Liver (tissue), 9 donors: ENCODE measurements around the gene CXCL11. TPM values are rescaled to one million over a fixed set of nuclear protein-coding genes. Genes with fewer than 3 reads are reported as not detected.
"Not testable (repeated sequence)": the region's sequence is repeated elsewhere in the genome, so short reads cannot be mapped to it uniquely, and the experiment has no call there.

Experiments used
- DNase-seq: peaks from one replicate; pipeline ENCODE4 v3.0.0-alpha.2; 2017; ENCODE audit warnings: low spot score
- H3K27ac ChIP-seq, 2 donors: one replicate each; pipeline ENCODE4 v1.7.0; 2013; ENCODE audit warnings: inconsistent platforms in 2 of 2, low read length in 2 of 2, control low read depth in 1 of 2, low read depth in 1 of 2, mild to moderate bottlenecking in 1 of 2
- H3K27me3 ChIP-seq, 4 donors: one replicate each; pipeline versions ENCODE4 v1.6.1 to v1.7.0; 2013; ENCODE audit warnings: low read length in 3 of 4, inconsistent platforms in 1 of 4, mild to moderate bottlenecking in 1 of 4, moderate library complexity in 1 of 4; ENCODE audit not compliant: control insufficient read depth in 4 of 4, insufficient read depth in 4 of 4
- H3K36me3 ChIP-seq, 4 donors: one replicate each; pipeline versions ENCODE4 v1.6.1 to v1.7.0; 2013; ENCODE audit warnings: low read length in 3 of 4, mild to moderate bottlenecking in 3 of 4, low read depth in 1 of 4, moderate library complexity in 1 of 4; ENCODE audit not compliant: control insufficient read depth in 4 of 4, insufficient read depth in 3 of 4
- H3K4me1 ChIP-seq, 4 donors: one replicate each; pipeline versions ENCODE4 v1.6.1 to v1.7.0; 2013; ENCODE audit warnings: low read length in 3 of 4, mild to moderate bottlenecking in 3 of 4, moderate library complexity in 1 of 4; ENCODE audit not compliant: control insufficient read depth in 4 of 4, insufficient read depth in 4 of 4
- H3K4me3 ChIP-seq, 3 donors: one replicate each; pipeline versions ENCODE4 v1.6.1 to v1.7.0; 2013; ENCODE audit warnings: low read length in 3 of 3, control low read depth in 1 of 3, low read depth in 1 of 3, mild to moderate bottlenecking in 1 of 3
- H3K9ac ChIP-seq, 2 donors: one replicate each; pipeline ENCODE4 v1.7.0; 2013; ENCODE audit warnings: low read length in 2 of 2, mild to moderate bottlenecking in 2 of 2, moderate library complexity in 2 of 2, control low read depth in 1 of 2, low read depth in 1 of 2
- H3K9me3 ChIP-seq, 4 donors: one replicate each; pipeline versions ENCODE4 v1.6.1 to v1.7.0; 2013; ENCODE audit warnings: low read length in 3 of 4; ENCODE audit not compliant: control insufficient read depth in 4 of 4
- EGR1 ChIP-seq, 2 donors: IDR thresholded peaks; 2 replicates each; pipeline ENCODE4 v1.6.1; 2016 to 2018; ENCODE audit warnings: antibody characterized with exemption in 2 of 2, low read depth in 2 of 2
- FOXA1 ChIP-seq: IDR thresholded peaks from 2 replicates; pipeline ENCODE4 v1.6.1; 2016; ENCODE audit warnings: antibody characterized with exemption
- FOXA2 ChIP-seq: IDR thresholded peaks from 2 replicates; pipeline ENCODE4 v1.6.1; 2016; ENCODE audit warnings: antibody characterized with exemption
- GABPA ChIP-seq, 2 donors: IDR thresholded peaks in 1 of 2; conservative IDR thresholded peaks in 1 of 2; 2 replicates each; pipeline ENCODE4 v1.6.1; 2016; ENCODE audit warnings: antibody characterized with exemption in 2 of 2, mild to moderate bottlenecking in 1 of 2, moderate library complexity in 1 of 2
- HNF4A ChIP-seq, 2 donors: conservative IDR thresholded peaks; 2 replicates each; pipeline ENCODE4 v1.6.1; 2016; ENCODE audit warnings: antibody characterized with exemption in 2 of 2, mild to moderate bottlenecking in 2 of 2
- HNF4G ChIP-seq: IDR thresholded peaks from 2 replicates; pipeline ENCODE4 v1.6.1; 2016; ENCODE audit warnings: antibody characterized with exemption
- JUND ChIP-seq, 2 donors: IDR thresholded peaks; 2 replicates each; pipeline ENCODE4 v1.6.1; 2016; ENCODE audit warnings: antibody characterized with exemption in 2 of 2
- NR2F2 ChIP-seq: IDR thresholded peaks from 2 replicates; pipeline ENCODE4 v1.6.1; 2016; ENCODE audit warnings: antibody characterized with exemption
- RAD21 ChIP-seq, 2 donors: IDR thresholded peaks; 2 replicates each; pipeline ENCODE4 v1.6.1; 2016; ENCODE audit warnings: antibody characterized with exemption in 2 of 2, mild to moderate bottlenecking in 2 of 2
- RXRA ChIP-seq, 2 donors: IDR thresholded peaks; 2 replicates each; pipeline ENCODE4 v1.6.1; 2017 to 2018; ENCODE audit warnings: antibody characterized with exemption in 2 of 2, mild to moderate bottlenecking in 1 of 2
- TAF1 ChIP-seq: conservative IDR thresholded peaks from 2 replicates; pipeline ENCODE4 v1.6.1; 2016; ENCODE audit warnings: antibody characterized with exemption, mild to moderate bottlenecking
- YY1 ChIP-seq: IDR thresholded peaks from 2 replicates; pipeline ENCODE4 v1.6.1; 2016; ENCODE audit warnings: antibody characterized with exemption, mild to moderate bottlenecking
- ZBTB33 ChIP-seq: IDR thresholded peaks from 2 replicates; pipeline ENCODE4 v1.6.1; 2016; ENCODE audit warnings: antibody characterized with exemption
- WGBS: extraction: QIAGEN DNeasy Blood & Tissue Kit; methylation state at CpG from one replicate; pipeline ENCODE4 v1.1.7; 2013; 5-methylcytosine and 5-hydroxymethylcytosine counted together
- polyA plus RNA-seq, 2 donors: library from polyadenylated mRNA; stranded (reverse) in 1 of 2; unstranded in 1 of 2; fragments of 200-250 nt in 1 of 2; fragments of >200 nt in 1 of 2; fragmentation: Nextera tagmentation in 1 of 2; extraction: Ambion mirVana in 1 of 2; gene quantifications; one replicate each; pipeline versions ENCODE4 v1.2.1 to v1.2.3, GENCODE V29; 2013 to 2015
- total RNA-seq, 2 donors: library from RNA; depleted of rRNA; stranded (reverse); fragments of >200 nt; gene quantifications; one replicate each; pipeline ENCODE4 v1.2.3, GENCODE V29; 2014
- TF ChIP-seq, protein P1 (sequence below): IDR thresholded peaks from 2 replicates; pipeline ENCODE4 v1.6.1; 2016; ENCODE audit warnings: antibody characterized with exemption
- TF ChIP-seq, protein P2 (sequence below): IDR thresholded peaks from 2 replicates; pipeline ENCODE4 v1.6.1; 2016; ENCODE audit warnings: antibody characterized with exemption
- TF ChIP-seq, protein P3 (sequence below): IDR thresholded peaks from 2 replicates; pipeline ENCODE4 v1.6.1; 2016; ENCODE audit warnings: antibody characterized with exemption, mild to moderate bottlenecking
- TF ChIP-seq, protein P4 (sequence below): fragments of 150-350 bp; IDR thresholded peaks from 2 replicates; pipeline ENCODE4 v1.5.1; 2017; ENCODE audit warnings: improper control_type of control experiment, low read depth, low read length; ENCODE audit not compliant: missing input control
- donor health status: healthy.
- donor health status: healthy.
- donor health status: healthy.
- donor health status: healthy.
- donor health status: healthy.

Gene CXCL11
- total and polyA plus RNA-seq, 4 donors: 0.27 to 0.79 TPM; not detected in 2

GRCh38 chr4:76044686-76045085, 8.8 kb upstream of the CXCL11 start:
- DNase-seq, H3K4me1 ChIP-seq, H3K36me3 ChIP-seq, H3K27ac ChIP-seq, H3K9ac ChIP-seq, H3K27me3 ChIP-seq, H3K4me3 ChIP-seq, H3K9me3 ChIP-seq: not testable (repeated sequence)
- 85% methylated on average over 4 of the region's 4 CpGs for WGBS

DNA sequence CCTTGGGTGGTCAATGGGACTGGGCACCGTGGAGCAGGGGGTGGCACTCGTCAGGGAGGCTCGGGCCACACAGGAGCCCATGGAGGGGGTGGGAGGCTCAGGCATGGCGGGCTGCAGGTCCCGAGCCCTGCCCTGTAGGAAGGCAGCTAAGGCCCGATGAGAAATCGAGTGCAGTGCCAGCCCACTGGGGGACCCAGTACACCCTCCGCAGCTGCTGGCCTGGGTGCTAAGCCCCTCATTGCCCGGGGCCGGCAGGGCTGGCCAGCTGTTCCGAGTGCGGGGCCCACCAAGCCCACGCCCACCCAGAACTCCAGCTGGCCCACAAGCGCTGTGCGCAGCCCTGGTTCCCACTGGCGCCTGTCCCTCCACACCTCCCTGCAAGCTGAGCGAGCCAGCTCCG, 7.4 kb upstream of the CXCL11 start:
- not testable (repeated sequence) for H3K9ac ChIP-seq, H3K4me1 ChIP-seq, H3K27ac ChIP-seq, DNase-seq, H3K27me3 ChIP-seq, H3K9me3 ChIP-seq, H3K36me3 ChIP-seq, H3K4me3 ChIP-seq
- WGBS: 97% methylated on average over 18 of the region's 18 CpGs

- H3K27me3 ChIP-seq, DNase-seq, H3K4me3 ChIP-seq, H3K9ac ChIP-seq, H3K36me3 ChIP-seq, H3K27ac ChIP-seq, H3K9me3 ChIP-seq, H3K4me1 ChIP-seq: not testable (repeated sequence)
- WGBS: 85% methylated on average over 17 of the region's 18 CpGs
Observed at GRCh38 chr4:76042241-76042998, 6.5 kb upstream of the CXCL11 start.

DNA sequence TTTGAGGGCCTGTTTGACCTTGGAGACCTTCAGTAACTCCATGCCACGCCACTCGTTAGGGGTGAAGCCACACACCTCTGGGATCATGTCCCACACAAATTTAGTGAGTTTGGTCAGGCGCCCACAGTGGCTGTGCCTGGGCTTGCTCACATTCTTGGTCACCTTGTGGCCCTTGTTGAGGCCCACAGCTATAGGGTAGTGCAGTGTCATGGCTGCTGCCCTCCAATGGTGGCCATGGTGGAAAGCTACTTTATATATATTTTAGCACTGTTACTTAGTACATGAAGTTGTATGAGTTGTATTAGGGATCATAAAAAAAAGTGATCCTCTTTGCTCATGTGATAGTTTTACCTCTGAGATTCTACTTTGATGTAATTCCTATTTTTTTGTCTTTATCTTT, 985 bp upstream of the CXCL11 start:
- 95% methylated on average over 3 of the region's 3 CpGs for WGBS
- Histone ChIP-seq H3K4me3 (no peak overlapping the region), H3K9ac (no peak overlapping the region), H3K27ac (no peak overlapping the region), H3K36me3 (no peaks in the 10 kb centered on the region), H3K4me1 (no peaks in the 10 kb centered on the region), H3K27me3 (no peaks in the 10 kb centered on the region), H3K9me3 (no peaks in the 10 kb centered on the region)
- DNase-seq: no peak
- no peak for TF ChIP-seq EGR1 (IDR thresholded peaks at IDR 0.05; ENCODE audit: low read depth in 2 of 2)
- no peak for TF ChIP-seq TAF1
- TF ChIP-seq HNF4A (conservative IDR thresholded peaks at IDR 0.05): no peak
- no peak for TF ChIP-seq GABPA (IDR thresholded peaks at IDR 0.05 in 1 of 2, conservative IDR thresholded peaks at IDR 0.05 in 1 of 2)
- TF ChIP-seq, protein P1, sequence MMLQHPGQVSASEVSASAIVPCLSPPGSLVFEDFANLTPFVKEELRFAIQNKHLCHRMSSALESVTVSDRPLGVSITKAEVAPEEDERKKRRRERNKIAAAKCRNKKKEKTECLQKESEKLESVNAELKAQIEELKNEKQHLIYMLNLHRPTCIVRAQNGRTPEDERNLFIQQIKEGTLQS: no peak
- TF ChIP-seq, protein P2, sequence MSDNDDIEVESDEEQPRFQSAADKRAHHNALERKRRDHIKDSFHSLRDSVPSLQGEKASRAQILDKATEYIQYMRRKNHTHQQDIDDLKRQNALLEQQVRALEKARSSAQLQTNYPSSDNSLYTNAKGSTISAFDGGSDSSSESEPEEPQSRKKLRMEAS: no peak
- no peak for TF ChIP-seq NR2F2
- TF ChIP-seq ZBTB33: no peak
- no peak for TF ChIP-seq RXRA (IDR thresholded peaks at IDR 0.05)
- TF ChIP-seq, protein P3, sequence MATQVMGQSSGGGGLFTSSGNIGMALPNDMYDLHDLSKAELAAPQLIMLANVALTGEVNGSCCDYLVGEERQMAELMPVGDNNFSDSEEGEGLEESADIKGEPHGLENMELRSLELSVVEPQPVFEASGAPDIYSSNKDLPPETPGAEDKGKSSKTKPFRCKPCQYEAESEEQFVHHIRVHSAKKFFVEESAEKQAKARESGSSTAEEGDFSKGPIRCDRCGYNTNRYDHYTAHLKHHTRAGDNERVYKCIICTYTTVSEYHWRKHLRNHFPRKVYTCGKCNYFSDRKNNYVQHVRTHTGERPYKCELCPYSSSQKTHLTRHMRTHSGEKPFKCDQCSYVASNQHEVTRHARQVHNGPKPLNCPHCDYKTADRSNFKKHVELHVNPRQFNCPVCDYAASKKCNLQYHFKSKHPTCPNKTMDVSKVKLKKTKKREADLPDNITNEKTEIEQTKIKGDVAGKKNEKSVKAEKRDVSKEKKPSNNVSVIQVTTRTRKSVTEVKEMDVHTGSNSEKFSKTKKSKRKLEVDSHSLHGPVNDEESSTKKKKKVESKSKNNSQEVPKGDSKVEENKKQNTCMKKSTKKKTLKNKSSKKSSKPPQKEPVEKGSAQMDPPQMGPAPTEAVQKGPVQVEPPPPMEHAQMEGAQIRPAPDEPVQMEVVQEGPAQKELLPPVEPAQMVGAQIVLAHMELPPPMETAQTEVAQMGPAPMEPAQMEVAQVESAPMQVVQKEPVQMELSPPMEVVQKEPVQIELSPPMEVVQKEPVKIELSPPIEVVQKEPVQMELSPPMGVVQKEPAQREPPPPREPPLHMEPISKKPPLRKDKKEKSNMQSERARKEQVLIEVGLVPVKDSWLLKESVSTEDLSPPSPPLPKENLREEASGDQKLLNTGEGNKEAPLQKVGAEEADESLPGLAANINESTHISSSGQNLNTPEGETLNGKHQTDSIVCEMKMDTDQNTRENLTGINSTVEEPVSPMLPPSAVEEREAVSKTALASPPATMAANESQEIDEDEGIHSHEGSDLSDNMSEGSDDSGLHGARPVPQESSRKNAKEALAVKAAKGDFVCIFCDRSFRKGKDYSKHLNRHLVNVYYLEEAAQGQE: no peak
- no peak for TF ChIP-seq FOXA2
- TF ChIP-seq, protein P4, sequence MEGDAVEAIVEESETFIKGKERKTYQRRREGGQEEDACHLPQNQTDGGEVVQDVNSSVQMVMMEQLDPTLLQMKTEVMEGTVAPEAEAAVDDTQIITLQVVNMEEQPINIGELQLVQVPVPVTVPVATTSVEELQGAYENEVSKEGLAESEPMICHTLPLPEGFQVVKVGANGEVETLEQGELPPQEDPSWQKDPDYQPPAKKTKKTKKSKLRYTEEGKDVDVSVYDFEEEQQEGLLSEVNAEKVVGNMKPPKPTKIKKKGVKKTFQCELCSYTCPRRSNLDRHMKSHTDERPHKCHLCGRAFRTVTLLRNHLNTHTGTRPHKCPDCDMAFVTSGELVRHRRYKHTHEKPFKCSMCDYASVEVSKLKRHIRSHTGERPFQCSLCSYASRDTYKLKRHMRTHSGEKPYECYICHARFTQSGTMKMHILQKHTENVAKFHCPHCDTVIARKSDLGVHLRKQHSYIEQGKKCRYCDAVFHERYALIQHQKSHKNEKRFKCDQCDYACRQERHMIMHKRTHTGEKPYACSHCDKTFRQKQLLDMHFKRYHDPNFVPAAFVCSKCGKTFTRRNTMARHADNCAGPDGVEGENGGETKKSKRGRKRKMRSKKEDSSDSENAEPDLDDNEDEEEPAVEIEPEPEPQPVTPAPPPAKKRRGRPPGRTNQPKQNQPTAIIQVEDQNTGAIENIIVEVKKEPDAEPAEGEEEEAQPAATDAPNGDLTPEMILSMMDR: no peak
- no peak for TF ChIP-seq YY1
- TF ChIP-seq JUND (IDR thresholded peaks at IDR 0.05): no peak
- TF ChIP-seq RAD21 (IDR thresholded peaks at IDR 0.05): no peak
- no peak for TF ChIP-seq FOXA1
- TF ChIP-seq HNF4G: no peak
